Esophagus (tissue), 2 donors: ENCODE data around the gene MARK2. TPM values are rescaled to one million over a fixed set of nuclear protein-coding genes. Genes with fewer than 3 reads are reported as not detected.

Source experiments
- H3K27ac ChIP-seq, 2 donors: one replicate each; pipeline ENCODE4 v1.5.1; 2013; ENCODE audit warnings: low read depth in 2 of 2, mild to moderate bottlenecking in 2 of 2, inconsistent platforms in 1 of 2, low read length in 1 of 2, moderate library complexity in 1 of 2
- H3K27me3 ChIP-seq, 2 donors: one replicate each; pipeline ENCODE4 v1.6.1; 2013; ENCODE audit warnings: low read length in 2 of 2, control low read depth in 1 of 2, mild to moderate bottlenecking in 1 of 2; ENCODE audit not compliant: insufficient read depth in 2 of 2, control insufficient read depth in 1 of 2
- H3K36me3 ChIP-seq, 2 donors: one replicate each; pipeline ENCODE4 v1.6.1; 2013; ENCODE audit warnings: low read length in 1 of 2; ENCODE audit not compliant: control insufficient read depth in 2 of 2, insufficient read depth in 2 of 2
- H3K4me1 ChIP-seq, 2 donors: one replicate each; pipeline ENCODE4 v1.6.1; 2013; ENCODE audit warnings: low read length in 1 of 2; ENCODE audit not compliant: control insufficient read depth in 2 of 2, insufficient read depth in 2 of 2
- H3K4me3 ChIP-seq, 2 donors: one replicate each; pipeline ENCODE4 v1.5.1; 2013; ENCODE audit warnings: low read length in 2 of 2, mild to moderate bottlenecking in 2 of 2, low read depth in 1 of 2, moderate library complexity in 1 of 2
- H3K9me3 ChIP-seq, 2 donors: one replicate each; pipeline ENCODE4 v1.6.1; 2013; ENCODE audit warnings: mild to moderate bottlenecking in 2 of 2, low read depth in 1 of 2, low read length in 1 of 2, moderate library complexity in 1 of 2; ENCODE audit not compliant: control insufficient read depth in 2 of 2, insufficient read depth in 1 of 2
- WGBS, 2 donors: extraction: QIAGEN DNeasy Blood & Tissue Kit; methylation state at CpG; one replicate each; pipeline ENCODE4 v1.1.7; 2013; 5-methylcytosine and 5-hydroxymethylcytosine counted together
- polyA plus RNA-seq, 2 donors: library from polyadenylated mRNA; stranded (reverse); fragments of 200-250 nt; gene quantifications; one replicate each; pipeline ENCODE4 v1.2.3, GENCODE V29; 2013
- donor health status: healthy with polysubstance abuse.
- donor health status: Bipolar disorder and iron deficiency.

Gene MARK2
- polyA plus RNA-seq, 2 donors, result 29.5 to 29.9 TPM

GRCh38 chr11:63847363-63847762 lies 8.5 kb downstream of the MARK2 start:
- Histone ChIP-seq H3K27me3 (no peaks in the 10 kb centered on the region), H3K4me3 (no peak overlapping the region), H3K27ac (peak overlapping the region; percentile 87 to 92), H3K4me1 (peaks cover 11 to 18% of the 10 kb centered on the region in 2 donors), H3K36me3 (peaks cover 3 to 7% of the 10 kb centered on the region in 2 donors), H3K9me3 (no peaks in the 10 kb centered on the region)
- 47 to 57% methylated on average over 3 of the region's 3 CpGs for WGBS, 2 donors

- peaks cover 1 to 7% of the 10 kb centered on the region in 2 donors for H3K36me3 ChIP-seq
- no peaks in the 10 kb centered on the region for H3K27me3 ChIP-seq
- H3K9me3 ChIP-seq, result no peaks in the 10 kb centered on the region
- no peak overlapping the region for H3K4me3 ChIP-seq
- 77 to 88% methylated on average over 2 of the region's 2 CpGs for WGBS, 2 donors
- H3K4me1 ChIP-seq, result peaks cover 11 to 18% of the 10 kb centered on the region in 2 donors
- no peak overlapping the region for H3K27ac ChIP-seq
Measured at GRCh38 chr11:63849691-63850090, 10.8 kb downstream of the MARK2 start.

- no peak overlapping the region for H3K27ac ChIP-seq
- H3K36me3 ChIP-seq, result peaks cover 0 to 9% of the 10 kb centered on the region in 2 donors
- H3K4me1 ChIP-seq, result peaks cover 8 to 11% of the 10 kb centered on the region in 2 donors
- H3K27me3 ChIP-seq, result no peaks in the 10 kb centered on the region
- no peaks in the 10 kb centered on the region for H3K9me3 ChIP-seq
- no peak overlapping the region for H3K4me3 ChIP-seq
- WGBS, 2 donors, result 73 to 87% methylated on average over 5 of the region's 5 CpGs
Measured at GRCh38 chr11:63850920-63851319, 12.0 kb downstream of the MARK2 start.

- peak overlapping the region in 1 of 2 donors; percentile 37 for H3K27ac ChIP-seq
- H3K9me3 ChIP-seq, result no peaks in the 10 kb centered on the region
- peaks cover 0 to 9% of the 10 kb centered on the region in 2 donors for H3K36me3 ChIP-seq
- peaks cover 8 to 11% of the 10 kb centered on the region in 2 donors for H3K4me1 ChIP-seq
- 25 to 28% methylated on average over 2 of the region's 2 CpGs for WGBS, 2 donors
- no peaks in the 10 kb centered on the region for H3K27me3 ChIP-seq
- H3K4me3 ChIP-seq, result no peak overlapping the region
Measured at GRCh38 chr11:63851364-63851763, 12.5 kb downstream of the MARK2 start.

GRCh38 chr11:63853476-63853875 lies 14.6 kb downstream of the MARK2 start:
- Histone ChIP-seq H3K27ac (no peak overlapping the region), H3K27me3 (no peaks in the 10 kb centered on the region), H3K4me3 (no peak overlapping the region), H3K36me3 (peaks cover 0 to 9% of the 10 kb centered on the region in 2 donors), H3K9me3 (no peaks in the 10 kb centered on the region), H3K4me1 (peaks cover 3 to 6% of the 10 kb centered on the region in 2 donors)
- 82 to 84% methylated on average over 3 of the region's 3 CpGs for WGBS, 2 donors

GRCh38 chr11:63854696-63855095 lies 15.8 kb downstream of the MARK2 start:
- no peak overlapping the region for H3K4me3 ChIP-seq
- peaks cover 0 to 6% of the 10 kb centered on the region in 2 donors for H3K36me3 ChIP-seq
- no peaks in the 10 kb centered on the region for H3K9me3 ChIP-seq
- H3K4me1 ChIP-seq, result peaks cover 3 to 6% of the 10 kb centered on the region in 2 donors
- H3K27ac ChIP-seq, result no peak overlapping the region
- H3K27me3 ChIP-seq, result no peaks in the 10 kb centered on the region
- 96% methylated on average over 4 of the region's 4 CpGs for WGBS, 2 donors

- WGBS, 2 donors, result 47 to 73% methylated on average over 2 of the region's 2 CpGs
- no peak overlapping the region for H3K27ac ChIP-seq
- no peak overlapping the region for H3K4me3 ChIP-seq
- H3K27me3 ChIP-seq, result no peaks in the 10 kb centered on the region
- H3K36me3 ChIP-seq, result peaks cover 0 to 4% of the 10 kb centered on the region in 2 donors
- H3K9me3 ChIP-seq, result no peaks in the 10 kb centered on the region
- peaks cover 0 to 2% of the 10 kb centered on the region in 2 donors for H3K4me1 ChIP-seq
Measured at GRCh38 chr11:63855975-63856374, 17.1 kb downstream of the MARK2 start.

GRCh38 chr11:63858628-63859550 lies 20.0 kb downstream of the MARK2 start:
- peak overlapping the region in 1 of 2 donors; percentile 21 for H3K27ac ChIP-seq
- H3K4me3 ChIP-seq, result no peak overlapping the region
- no peaks in the 10 kb centered on the region for H3K9me3 ChIP-seq
- H3K27me3 ChIP-seq, result no peaks in the 10 kb centered on the region
- peaks cover 0 to 3% of the 10 kb centered on the region in 2 donors for H3K4me1 ChIP-seq
- whole genome bisulfite sequencing, 2 donors, result 79 to 83% methylated on average over 11 of the region's 11 CpGs
- peaks cover 0 to 6% of the 10 kb centered on the region in 2 donors for H3K36me3 ChIP-seq

GRCh38 chr11:63862923-63863322 lies 24.0 kb downstream of the MARK2 start:
- Histone ChIP-seq H3K27me3 (no peaks in the 10 kb centered on the region), H3K4me1 (peaks cover 0 to 3% of the 10 kb centered on the region in 2 donors), H3K27ac (peak overlapping the region; percentile 49 to 59), H3K36me3 (peaks cover 0 to 4% of the 10 kb centered on the region in 2 donors), H3K4me3 (no peak overlapping the region), H3K9me3 (no peaks in the 10 kb centered on the region)
- 24 to 45% methylated on average over 4 of the region's 4 CpGs for WGBS, 2 donors
